IMR-90 (cell line): ENCODE results near the gene ABCB4. TPM values are rescaled to one million over a fixed set of nuclear protein-coding genes. Genes with fewer than 3 reads are reported as not detected.

Experiments used
- ATAC-seq: fragments of 200-7000 bp; cut with Tn5 transposase; 2 replicates; pipeline ENCODE4 v1.9.1; 2020; ENCODE audit warnings: low read depth, mild to moderate bottlenecking, moderate library complexity
- BruUV-seq: library from RNA; stranded (reverse); fragments of 400-500 nt; replicated peaks from 2 replicates; lab custom pipeline; 2021; lab: Mats Ljungman, UMichigan
- CTCF ChIA-PET: fragments of 300-600 bp; formaldehyde crosslinking; extraction: SDS; loops from one replicate; lab custom pipeline; 2021; ENCODE audit warnings: antibody characterized with exemption; lab: Yijun Ruan, JAX
- POLR2A ChIA-PET: fragments of 300-600 bp; sonication (Branson Sonifier 250); formaldehyde crosslinking; loops from one replicate; lab custom pipeline; 2022; ENCODE audit warnings: antibody characterized with exemption; ENCODE audit not compliant: unreplicated experiment; lab: Charles Lee
- DNase-seq: peaks from one replicate; pipeline ENCODE4 v3.0.0; 2013
- H2AFZ ChIP-seq: replicated peaks from 2 replicates; pipeline ENCODE3; 2013; ENCODE audit warnings: low read length, mild to moderate bottlenecking; ENCODE audit not compliant: poor library complexity
- H2AK5ac ChIP-seq: 2 replicates; pipeline ENCODE4 v1.6.1; 2013; ENCODE audit warnings: low read depth, low read length, inconsistent platforms
- H2AK9ac ChIP-seq: replicated peaks from 2 replicates; pipeline ENCODE3; 2013; ENCODE audit warnings: mild to moderate bottlenecking, low read depth, low read length, moderate library complexity; ENCODE audit not compliant: poor library complexity
- H2BK120ac ChIP-seq: 2 replicates; pipeline ENCODE4 v1.6.1; 2013; ENCODE audit warnings: low read depth, low read length, inconsistent platforms
- H2BK15ac ChIP-seq: 3 replicates; pipeline ENCODE4 v1.6.1; 2013; ENCODE audit warnings: low read depth, low read length, inconsistent platforms
- H2BK20ac ChIP-seq: 2 replicates; pipeline ENCODE4 v1.6.1; 2013; ENCODE audit warnings: low read depth, mild to moderate bottlenecking, inconsistent platforms, low read length, moderate library complexity
- H2BK5ac ChIP-seq: 2 replicates; pipeline ENCODE4 v1.6.1; 2013; ENCODE audit warnings: mild to moderate bottlenecking, low read depth, low read length, inconsistent platforms; ENCODE audit not compliant: poor library complexity, severe bottlenecking
- H3K14ac ChIP-seq: replicated peaks from 2 replicates; pipeline ENCODE4 v1.6.1; 2013; ENCODE audit warnings: low read depth, low read length, inconsistent platforms
- H3K18ac ChIP-seq: 2 replicates; pipeline ENCODE4 v1.6.1; 2013; ENCODE audit warnings: low read depth, low read length, control low read depth
- H3K23ac ChIP-seq: 2 replicates; pipeline ENCODE4 v1.6.1; 2013; ENCODE audit warnings: low read depth, low read length, inconsistent platforms
- H3K27ac ChIP-seq: 2 replicates; pipeline ENCODE4 v1.5.1; 2013; ENCODE audit warnings: mild to moderate bottlenecking, control low read depth, low read length; ENCODE audit not compliant: insufficient read depth
- H3K27me3 ChIP-seq: 2 replicates; pipeline ENCODE4 v1.6.1; 2013; ENCODE audit warnings: low read length; ENCODE audit not compliant: control insufficient read depth, insufficient read depth
- H3K36me3 ChIP-seq: 2 replicates; pipeline ENCODE4 v1.6.1; 2013; ENCODE audit warnings: low read length, mixed read lengths; ENCODE audit not compliant: control insufficient read depth, insufficient read depth
- H3K4ac ChIP-seq: 2 replicates; pipeline ENCODE4 v1.6.1; 2013; ENCODE audit warnings: low read depth, low read length, inconsistent platforms
- H3K4me1 ChIP-seq: 2 replicates; pipeline ENCODE4 v1.6.1; 2013; ENCODE audit warnings: low read length, mixed read lengths; ENCODE audit not compliant: control insufficient read depth, insufficient read depth
- H3K4me2 ChIP-seq: 2 replicates; pipeline ENCODE4 v1.6.1; 2013; ENCODE audit warnings: low read depth, mild to moderate bottlenecking, control low read depth, low read length, moderate library complexity
- H3K4me3 ChIP-seq: 2 replicates; pipeline ENCODE4 v1.5.1; 2013; ENCODE audit warnings: low read depth, mild to moderate bottlenecking, control low read depth, low read length, moderate library complexity; ENCODE audit not compliant: insufficient read depth
- H3K56ac ChIP-seq: 2 replicates; pipeline ENCODE4 v1.6.1; 2013; ENCODE audit warnings: low read length, inconsistent platforms; ENCODE audit not compliant: insufficient read depth; ENCODE audit errors: extremely low read depth
- H3K79me1 ChIP-seq, 2 experiments: 2 replicates each; pipeline ENCODE4 v1.6.1; 2013; ENCODE audit warnings: low read length in 2 of 2, inconsistent platforms in 1 of 2, low read depth in 1 of 2
- H3K9ac ChIP-seq: 2 replicates; pipeline ENCODE4 v1.6.1; 2013; ENCODE audit warnings: low read depth, low read length, control low read depth
- H3K9me1 ChIP-seq: 2 replicates; pipeline ENCODE4 v1.6.1; 2013; ENCODE audit warnings: low read length, inconsistent platforms; ENCODE audit not compliant: insufficient read depth
- H3K9me3 ChIP-seq: 2 replicates; pipeline ENCODE4 v1.6.1; 2013; ENCODE audit warnings: low read length; ENCODE audit not compliant: control insufficient read depth, insufficient read depth
- H4K20me1 ChIP-seq: 2 replicates; pipeline ENCODE4 v1.6.1; 2013; ENCODE audit warnings: low read length, inconsistent platforms; ENCODE audit not compliant: insufficient read depth
- H4K5ac ChIP-seq: 2 replicates; pipeline ENCODE4 v1.6.1; 2013; ENCODE audit warnings: mild to moderate bottlenecking, low read depth, low read length, control low read depth
- H4K8ac ChIP-seq, 2 experiments: 2 replicates each; pipeline ENCODE4 v1.6.1; 2013; ENCODE audit warnings: low read depth in 2 of 2, low read length in 2 of 2, control low read depth in 1 of 2, inconsistent platforms in 1 of 2
- H4K91ac ChIP-seq: 2 replicates; pipeline ENCODE4 v1.6.1; 2013; ENCODE audit warnings: low read depth, low read length, inconsistent platforms; ENCODE audit not compliant: insufficient read depth
- FOS ChIP-seq: fragments of 150-350 bp; IDR thresholded peaks from 2 replicates; pipeline ENCODE4 v1.6.1; 2016; ENCODE audit warnings: low read depth, low read length
- MAFK ChIP-seq: IDR thresholded peaks from 2 replicates; pipeline ENCODE4 v1.6.1; 2012; ENCODE audit warnings: low read depth, low read length, improper control_type of control experiment
- NFE2L2 ChIP-seq: fragments of 150-350 bp; IDR thresholded peaks from 2 replicates; pipeline ENCODE4 v1.6.1; 2016; ENCODE audit warnings: low read depth, mild to moderate bottlenecking, low read length
- RFX5 ChIP-seq: IDR thresholded peaks from 2 replicates; pipeline ENCODE4 v1.8.0; 2012; ENCODE audit warnings: low read depth, mild to moderate bottlenecking, low read length, moderate library complexity
- WGBS, 2 experiments: methylation state at CpG; one replicate each; pipeline versions ENCODE4 v1.1.5 to v1.1.7; 2013; ENCODE audit warnings: missing lambda C conversion rate in 2 of 2; ENCODE audit not compliant: insufficient read length in 1 of 2; ENCODE audit errors: extremely low coverage in 2 of 2; 5-methylcytosine and 5-hydroxymethylcytosine counted together
- dilution Hi-C: fragments of 300-500 bp; cut with HindIII; formaldehyde crosslinking; loops from one replicate; pipeline ENCODE4 v1.14.3; 2018; ENCODE audit warnings: low sequenced_read_pairs; ENCODE audit not compliant: unreplicated experiment
- in situ Hi-C: fragments of 300-500 bp; cut with MboI; formaldehyde crosslinking; loops from 3 replicates; pipeline ENCODE4 v1.14.3; 2019; ENCODE audit warnings: low sequenced_read_pairs, inconsistent platforms, mixed read lengths
- intact Hi-C: fragments of 100-400 bp; cut with micrococcal nuclease; formaldehyde crosslinking; loops from 2 replicates; pipeline ENCODE4 v1.10.0; 2022
- polyA plus RNA-seq, 3 experiments: library from polyadenylated mRNA; depleted of rRNA; stranded (reverse); fragments of >200 nt; gene quantifications; 2 replicates each; pipeline ENCODE4 v1.2.3, GENCODE V29; 2012; ENCODE audit warnings: low replicate concordance in 1 of 3
- total RNA-seq: library from RNA; depleted of rRNA; stranded (reverse); fragments of >200 nt; gene quantifications from 2 replicates; pipeline ENCODE4 v1.2.3, GENCODE V29; 2012
- TF ChIP-seq, protein P1 (sequence below): conservative IDR thresholded peaks from 2 replicates; pipeline ENCODE4 v1.5.1; 2012; ENCODE audit warnings: mild to moderate bottlenecking, low read depth, low read length, improper control_type of control experiment

The ABCB4 gene
- total and polyA plus RNA-seq, 2 of the 4 experiments (the other 2 are of a cell fraction) = not detected

DNA sequence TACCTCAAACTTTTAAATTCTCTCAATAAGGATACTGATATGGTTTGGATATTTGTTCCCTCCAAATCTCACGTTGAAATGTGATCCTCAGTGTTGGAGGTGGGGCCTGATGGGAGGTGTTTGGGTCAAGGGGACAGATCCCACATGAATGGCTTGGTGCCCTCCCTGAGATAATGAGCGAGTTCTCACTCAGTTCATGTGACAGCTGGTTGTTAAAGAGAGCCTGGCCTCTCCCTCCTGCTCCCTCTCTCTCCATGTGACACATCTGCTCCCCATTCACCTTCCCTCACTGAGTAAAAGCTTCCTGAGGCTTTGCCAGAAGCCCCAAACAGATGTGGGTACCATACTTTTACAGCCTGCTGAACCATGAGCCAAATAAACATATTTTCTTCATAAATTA, 19.2 kb downstream of the ABCB4 start:
- ATAC-seq (no peak), DNase-seq (no peak)
- no peaks in the 10 kb centered on the region for H3K4me1 ChIP-seq
- no peak overlapping the region for H3K9ac ChIP-seq
- H2BK5ac ChIP-seq = no peak overlapping the region
- H4K8ac ChIP-seq = no peak overlapping the region
- TF ChIP-seq, protein P1, sequence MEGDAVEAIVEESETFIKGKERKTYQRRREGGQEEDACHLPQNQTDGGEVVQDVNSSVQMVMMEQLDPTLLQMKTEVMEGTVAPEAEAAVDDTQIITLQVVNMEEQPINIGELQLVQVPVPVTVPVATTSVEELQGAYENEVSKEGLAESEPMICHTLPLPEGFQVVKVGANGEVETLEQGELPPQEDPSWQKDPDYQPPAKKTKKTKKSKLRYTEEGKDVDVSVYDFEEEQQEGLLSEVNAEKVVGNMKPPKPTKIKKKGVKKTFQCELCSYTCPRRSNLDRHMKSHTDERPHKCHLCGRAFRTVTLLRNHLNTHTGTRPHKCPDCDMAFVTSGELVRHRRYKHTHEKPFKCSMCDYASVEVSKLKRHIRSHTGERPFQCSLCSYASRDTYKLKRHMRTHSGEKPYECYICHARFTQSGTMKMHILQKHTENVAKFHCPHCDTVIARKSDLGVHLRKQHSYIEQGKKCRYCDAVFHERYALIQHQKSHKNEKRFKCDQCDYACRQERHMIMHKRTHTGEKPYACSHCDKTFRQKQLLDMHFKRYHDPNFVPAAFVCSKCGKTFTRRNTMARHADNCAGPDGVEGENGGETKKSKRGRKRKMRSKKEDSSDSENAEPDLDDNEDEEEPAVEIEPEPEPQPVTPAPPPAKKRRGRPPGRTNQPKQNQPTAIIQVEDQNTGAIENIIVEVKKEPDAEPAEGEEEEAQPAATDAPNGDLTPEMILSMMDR = no peak
- TF ChIP-seq RFX5 (no peak), MAFK (no peak), NFE2L2 (no peak), FOS (no peak)
- no peak overlapping the region for H3K18ac ChIP-seq
- no peak overlapping the region for H3K14ac ChIP-seq
- in situ Hi-C loops = no loop called here
- H2BK20ac ChIP-seq = no peak overlapping the region
- H3K79me1 ChIP-seq = no peaks in the 10 kb centered on the region
- H3K27ac ChIP-seq = no peak overlapping the region
- no peak overlapping the region for H3K4ac ChIP-seq
- ChIA-PET POLR2A (no interaction called here), CTCF (no interaction called here)
- no CpG with 5 or more reads among the region's 2 CpGs for WGBS, 2 experiments
- no peak overlapping the region for H3K4me2 ChIP-seq
- H2BK120ac ChIP-seq = no peak overlapping the region
- H4K5ac ChIP-seq = no peak overlapping the region
- no peak overlapping the region for H3K4me3 ChIP-seq
- H3K9me3 ChIP-seq = no peaks in the 10 kb centered on the region
- no peak overlapping the region for H2AK9ac ChIP-seq
- H2BK15ac ChIP-seq = no peak overlapping the region
- no peak overlapping the region for H4K91ac ChIP-seq
- H3K56ac ChIP-seq = no peak overlapping the region
- intact Hi-C loops = no loop called here
- dilution Hi-C loops = no loop called here
- no TSS peak for BruUV-seq
- H4K20me1 ChIP-seq = no peaks in the 10 kb centered on the region
- no peak overlapping the region for H2AFZ ChIP-seq
- H3K36me3 ChIP-seq = no peaks in the 10 kb centered on the region
- H3K27me3 ChIP-seq = no peaks in the 10 kb centered on the region
- no peak overlapping the region for H3K23ac ChIP-seq
- H3K9me1 ChIP-seq = no peaks in the 10 kb centered on the region
- no peak overlapping the region for H2AK5ac ChIP-seq
